Right lobe of liver (tissue), 4 donors: ENCODE results near the gene CRYBB2.

ENCODE experiments used
- POLR2A ChIP-seq: fragments of 450-650 bp; IDR thresholded peaks from one replicate; pipeline ENCODE4 v1.6.1; 2017; ENCODE audit warnings: antibody characterized with exemption, mild to moderate bottlenecking
- TF ChIP-seq, protein P1 (sequence below), 4 donors: fragments of 200-600 bp in 3 of 4; fragments of 450-650 bp in 1 of 4; IDR thresholded peaks; one replicate each; pipeline versions ENCODE4 v1.5.1 to v1.8.0; 2016 to 2022; ENCODE audit warnings: antibody characterized with exemption in 4 of 4, mild to moderate bottlenecking in 2 of 4
- donor health status: DM: no; HTN: no; CAD: no.
- donor health status: DM: no; HTN: no; CAD: no.
- donor health status: DM: no; HTN: yes; CAD: no.

DNA sequence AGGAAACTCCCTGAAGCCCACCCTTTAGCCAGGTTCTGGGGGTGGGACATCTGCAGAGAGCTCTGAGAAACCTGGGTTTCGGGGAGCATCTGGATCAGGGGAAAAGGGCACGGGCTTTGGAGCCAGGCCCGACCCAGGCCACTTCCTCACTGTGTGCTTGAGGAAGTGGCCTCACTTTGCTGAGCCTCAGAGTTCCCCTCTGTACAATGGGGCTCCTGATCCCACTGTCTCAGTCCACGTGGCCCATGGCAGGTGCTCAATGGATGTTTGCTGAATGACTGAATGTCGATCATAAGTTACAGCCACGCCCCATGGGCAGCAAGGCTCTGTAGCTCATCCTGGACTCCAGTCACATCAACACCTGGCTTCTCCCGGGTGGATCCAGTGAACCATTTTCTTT is 18.5 kb upstream of the CRYBB2 start:
- TF ChIP-seq POLR2A, result no peak
- TF ChIP-seq, protein P1, sequence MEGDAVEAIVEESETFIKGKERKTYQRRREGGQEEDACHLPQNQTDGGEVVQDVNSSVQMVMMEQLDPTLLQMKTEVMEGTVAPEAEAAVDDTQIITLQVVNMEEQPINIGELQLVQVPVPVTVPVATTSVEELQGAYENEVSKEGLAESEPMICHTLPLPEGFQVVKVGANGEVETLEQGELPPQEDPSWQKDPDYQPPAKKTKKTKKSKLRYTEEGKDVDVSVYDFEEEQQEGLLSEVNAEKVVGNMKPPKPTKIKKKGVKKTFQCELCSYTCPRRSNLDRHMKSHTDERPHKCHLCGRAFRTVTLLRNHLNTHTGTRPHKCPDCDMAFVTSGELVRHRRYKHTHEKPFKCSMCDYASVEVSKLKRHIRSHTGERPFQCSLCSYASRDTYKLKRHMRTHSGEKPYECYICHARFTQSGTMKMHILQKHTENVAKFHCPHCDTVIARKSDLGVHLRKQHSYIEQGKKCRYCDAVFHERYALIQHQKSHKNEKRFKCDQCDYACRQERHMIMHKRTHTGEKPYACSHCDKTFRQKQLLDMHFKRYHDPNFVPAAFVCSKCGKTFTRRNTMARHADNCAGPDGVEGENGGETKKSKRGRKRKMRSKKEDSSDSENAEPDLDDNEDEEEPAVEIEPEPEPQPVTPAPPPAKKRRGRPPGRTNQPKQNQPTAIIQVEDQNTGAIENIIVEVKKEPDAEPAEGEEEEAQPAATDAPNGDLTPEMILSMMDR (IDR thresholded peaks at IDR 0.05), result no peak
